AG04449 (cell line): ENCODE results near the gene ZNF619.

ENCODE experiments used
- CTCF ChIA-PET: fragments of 350-600 bp; formaldehyde crosslinking; extraction: SDS; loops from one replicate; lab custom pipeline; 2021; ENCODE audit warnings: antibody characterized with exemption; lab: Yijun Ruan, JAX
- POLR2A ChIA-PET: fragments of 400-600, 350-600 bp; formaldehyde crosslinking; extraction: SDS; loops from one replicate; lab custom pipeline; 2020; ENCODE audit warnings: antibody characterized with exemption, inconsistent platforms; lab: Yijun Ruan, JAX
- DNase-seq: peaks from one replicate; pipeline ENCODE4 v3.0.0-alpha.2; 2010; ENCODE audit warnings: low read depth, low spot score
- H3K4me3 ChIP-seq: 2 replicates; pipeline ENCODE4 v1.5.1; 2011; ENCODE audit warnings: low read depth, mild to moderate bottlenecking, control low read depth, low read length
- CTCF ChIP-seq: IDR thresholded peaks from one replicate; pipeline ENCODE4 v1.5.1; 2011; ENCODE audit warnings: mild to moderate bottlenecking, moderate library complexity, low read length, control low read depth, inconsistent platforms; ENCODE audit not compliant: insufficient read depth; ENCODE audit errors: missing control alignments

Gene ZNF619

GRCh38 chr3:40487172-40487571 lies 10.2 kb downstream of the ZNF619 start:
- TF ChIP-seq CTCF, result no peak
- ChIA-PET CTCF (no interaction called here), POLR2A (no interaction called here)
- DNase-seq, result no peak
- H3K4me3 ChIP-seq, result no peak overlapping the region

- DNase-seq, result no peak
- ChIA-PET POLR2A (interaction anchor here (0.5 kb wide), 1 partner anchor 17 kb away, joined by 3 read pairs; no protein-coding TSS in a partner anchor), CTCF (no interaction called here)
- TF ChIP-seq CTCF, result no peak
- no peak overlapping the region for H3K4me3 ChIP-seq
Observed at GRCh38 chr3:40490916-40491315, 14.0 kb downstream of the ZNF619 start.

- no peak overlapping the region for H3K4me3 ChIP-seq
- no peak for TF ChIP-seq CTCF
- CTCF ChIA-PET, result interaction anchor here (1.5 kb wide), 1 partner anchor 11 kb away, joined by 5 read pairs; the partner anchor contains the start of gene ZNF620
- POLR2A ChIA-PET, result no interaction called here
- DNase-seq, result no peak
Observed at GRCh38 chr3:40494698-40495097, 17.8 kb downstream of the ZNF619 start.

- POLR2A ChIA-PET, result no interaction called here
- no peak for DNase-seq
Observed at GRCh38 chr3:40497288-40497687, 20.4 kb downstream of the ZNF619 start.

GRCh38 chr3:40499952-40500351 lies 23.0 kb downstream of the ZNF619 start:
- TF ChIP-seq CTCF, result no peak
- ChIA-PET CTCF (no interaction called here), POLR2A (no interaction called here)
- H3K4me3 ChIP-seq, result no peak overlapping the region
- DNase-seq, result no peak

More at GRCh38 chr3:40497288-40497687, 20.4 kb downstream of the ZNF619 start:
- CTCF ChIA-PET, result no interaction called here
- no peak overlapping the region for H3K4me3 ChIP-seq
- no peak for TF ChIP-seq CTCF

GRCh38 chr3:40502034-40502433 lies 25.1 kb downstream of the ZNF619 start:
- POLR2A ChIA-PET, result no interaction called here
- CTCF ChIA-PET, result no interaction called here
- TF ChIP-seq CTCF, result no peak
- DNase-seq, result no peak
- no peak overlapping the region for H3K4me3 ChIP-seq
